CMK (cell line): ENCODE measurements around the gene CDHR3.
"Not testable (repeated sequence)": the region's sequence is repeated elsewhere in the genome, so short reads cannot be mapped to it uniquely, and the experiment has no call there.

ENCODE experiments used
- DNase-seq: peaks from one replicate; pipeline ENCODE4 v3.0.0-alpha.2; 2010; ENCODE audit warnings: low read depth

CDHR3 gene

DNA sequence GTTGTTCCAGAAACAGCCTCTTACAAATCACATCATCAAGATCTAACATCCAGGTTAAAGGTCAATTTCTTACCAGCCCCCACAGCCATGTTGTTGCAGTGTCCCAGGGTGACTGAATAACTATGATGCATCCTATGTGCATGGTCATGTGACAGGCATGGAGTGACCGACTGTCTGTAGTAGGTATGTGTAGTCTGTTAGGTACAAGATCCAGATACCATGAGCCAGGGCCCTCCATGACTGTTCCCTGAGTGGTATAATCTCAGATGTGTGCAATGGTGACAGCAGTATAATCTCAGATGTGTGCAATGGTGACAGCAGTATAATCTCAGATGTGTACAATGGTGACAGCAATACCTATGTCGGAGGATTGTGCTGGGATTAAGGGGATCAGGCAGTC is 8.8 kb downstream of the CDHR3 start:
- no peak for DNase-seq

DNA sequence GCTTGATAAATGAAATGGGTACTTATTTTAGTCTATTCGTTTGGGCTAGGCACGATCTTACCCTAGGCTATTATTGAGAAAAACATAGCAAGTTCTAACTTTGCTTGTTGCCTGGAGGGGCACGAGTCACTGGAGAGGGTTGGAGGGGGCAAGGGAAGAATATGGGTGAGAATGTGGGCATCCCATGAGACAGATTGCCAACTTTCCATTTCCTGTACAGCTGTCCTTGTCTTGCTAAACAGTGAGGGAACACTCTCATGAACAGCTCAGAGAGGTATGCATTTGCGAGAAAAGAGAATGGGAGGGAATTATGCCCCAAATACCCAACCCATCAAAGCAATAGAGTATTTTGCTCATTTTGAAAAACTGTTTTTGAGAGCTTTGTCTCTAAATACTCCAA is 9.2 kb downstream of the CDHR3 start:
- DNase-seq: no peak

DNA sequence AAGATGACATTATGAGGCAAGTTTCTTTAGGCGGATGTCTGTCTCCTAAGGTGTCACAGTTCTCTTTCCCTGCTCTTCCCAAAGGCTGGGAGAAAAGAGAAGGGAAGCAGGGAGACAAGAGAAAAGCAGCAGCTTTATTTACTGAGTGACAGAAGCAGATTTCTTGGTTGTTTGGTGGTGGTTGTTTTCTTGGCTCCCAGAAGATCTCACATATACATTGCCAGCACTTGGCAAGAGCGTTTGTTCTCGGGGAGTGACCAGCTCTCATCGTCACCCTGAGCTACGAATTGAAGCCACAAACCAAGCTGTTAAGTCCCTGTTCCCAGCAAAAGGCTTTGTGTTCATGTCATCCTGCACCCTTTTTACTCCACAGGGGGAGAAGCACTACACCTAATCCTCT is 11.4 kb downstream of the CDHR3 start:
- no peak for DNase-seq

DNA sequence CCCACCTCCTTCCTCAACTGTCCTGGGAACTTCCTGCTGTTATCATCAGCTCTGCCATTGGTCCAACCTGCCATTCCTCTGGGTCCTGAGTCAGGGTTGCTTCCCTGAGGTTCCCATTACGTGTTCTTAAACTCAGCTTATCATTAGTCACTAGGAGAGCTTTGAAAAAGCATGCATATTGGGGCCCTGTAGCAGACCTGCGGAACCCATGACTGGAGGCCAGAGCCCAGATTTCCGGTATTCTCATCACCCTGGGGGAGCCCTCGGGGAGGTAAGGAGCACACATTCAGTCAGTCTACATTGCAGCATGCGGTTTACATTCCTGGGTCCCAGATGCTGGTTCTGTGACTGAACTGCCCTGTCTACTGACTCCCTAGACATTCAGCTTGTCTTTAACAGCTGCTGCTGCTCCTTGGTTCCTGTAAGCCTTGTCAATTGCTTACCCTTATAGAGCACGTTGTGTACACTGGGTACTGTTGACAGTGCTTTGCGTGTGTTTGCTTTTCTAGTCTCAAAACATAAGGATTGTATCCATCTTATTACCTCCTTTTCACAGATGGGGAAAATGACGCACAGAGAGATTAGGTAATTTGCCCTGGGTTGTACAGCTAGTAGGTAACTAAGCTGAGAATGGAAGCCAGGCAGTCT is 12.8 kb downstream of the CDHR3 start:
- no peak for DNase-seq

DNA sequence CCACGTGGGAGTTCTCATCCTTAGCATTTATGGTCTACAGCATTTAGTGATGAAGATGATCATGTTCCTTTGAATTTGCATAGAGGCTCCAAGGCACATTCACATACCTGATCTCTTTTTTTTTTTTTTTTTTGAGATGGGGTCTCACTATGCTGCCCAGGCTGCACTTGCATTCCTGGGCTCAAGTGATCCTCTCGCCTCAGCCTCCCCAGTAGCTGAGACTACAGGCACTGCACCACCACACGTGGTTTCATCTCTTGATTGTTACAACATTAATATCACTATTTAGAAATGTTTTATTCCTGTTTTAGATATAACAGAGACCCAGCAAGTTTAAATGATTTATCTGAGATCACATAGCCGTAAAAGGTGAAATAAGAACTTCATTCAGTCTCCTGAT is 13.8 kb downstream of the CDHR3 start:
- no peak for DNase-seq

DNA sequence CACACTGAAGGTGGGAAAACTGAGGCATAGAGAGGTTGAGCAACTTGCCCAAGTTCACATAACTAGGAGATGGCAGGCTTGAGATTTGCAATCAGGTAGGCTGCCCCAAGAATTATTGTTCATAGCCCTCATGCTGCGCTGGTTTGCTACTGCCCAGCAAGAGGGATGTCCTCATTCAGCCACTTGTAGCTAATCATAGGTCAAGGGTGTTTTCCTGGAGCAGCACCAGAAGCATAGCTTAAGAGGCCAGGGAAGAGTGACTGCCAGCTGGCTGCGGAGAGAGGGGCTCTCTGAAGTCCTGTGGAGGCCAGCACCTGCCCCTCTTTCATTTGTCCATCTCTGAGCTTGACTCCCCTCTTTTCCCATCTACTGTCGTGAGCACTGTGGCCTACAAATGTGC is 15.0 kb downstream of the CDHR3 start:
- no peak for DNase-seq

DNA sequence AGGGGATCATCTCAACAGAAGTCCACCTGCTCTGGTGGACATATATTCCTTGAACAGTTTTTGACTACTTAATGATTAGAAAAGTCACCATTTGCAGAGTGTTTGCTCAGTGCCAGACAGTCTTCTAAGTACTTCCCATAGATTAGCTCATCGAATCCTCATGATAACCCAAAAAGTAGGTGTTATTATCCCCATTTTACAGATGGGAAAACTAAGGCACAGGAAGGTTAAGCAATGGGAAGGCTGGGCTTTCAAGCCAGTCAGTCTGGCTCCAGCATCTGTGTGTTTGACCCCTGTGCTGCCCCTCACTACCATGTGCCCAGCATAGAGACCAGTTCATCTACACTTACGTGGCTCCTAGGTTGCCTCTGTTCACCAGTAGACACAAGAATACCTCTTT is 15.9 kb downstream of the CDHR3 start:
- DNase-seq: no peak

DNA sequence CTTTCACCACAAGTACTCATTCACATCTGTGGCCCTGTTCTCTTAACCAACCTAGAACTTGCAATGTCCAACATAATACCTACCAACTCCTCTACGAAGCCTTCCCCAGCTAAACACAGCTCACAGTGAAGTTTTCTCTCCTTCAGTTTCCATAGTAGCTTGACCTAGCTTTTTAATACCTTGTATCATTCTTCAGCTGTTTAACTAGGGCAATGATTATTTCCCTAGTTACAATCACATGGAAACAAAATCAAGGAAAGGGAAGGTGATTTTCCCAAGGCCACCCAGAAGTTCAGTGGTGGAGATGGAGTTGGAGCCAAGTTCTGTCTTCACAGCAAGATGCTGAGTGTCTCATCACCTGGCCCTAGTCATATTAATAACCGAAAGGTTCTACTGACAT is 16.3 kb downstream of the CDHR3 start:
- DNase-seq: no peak

DNA sequence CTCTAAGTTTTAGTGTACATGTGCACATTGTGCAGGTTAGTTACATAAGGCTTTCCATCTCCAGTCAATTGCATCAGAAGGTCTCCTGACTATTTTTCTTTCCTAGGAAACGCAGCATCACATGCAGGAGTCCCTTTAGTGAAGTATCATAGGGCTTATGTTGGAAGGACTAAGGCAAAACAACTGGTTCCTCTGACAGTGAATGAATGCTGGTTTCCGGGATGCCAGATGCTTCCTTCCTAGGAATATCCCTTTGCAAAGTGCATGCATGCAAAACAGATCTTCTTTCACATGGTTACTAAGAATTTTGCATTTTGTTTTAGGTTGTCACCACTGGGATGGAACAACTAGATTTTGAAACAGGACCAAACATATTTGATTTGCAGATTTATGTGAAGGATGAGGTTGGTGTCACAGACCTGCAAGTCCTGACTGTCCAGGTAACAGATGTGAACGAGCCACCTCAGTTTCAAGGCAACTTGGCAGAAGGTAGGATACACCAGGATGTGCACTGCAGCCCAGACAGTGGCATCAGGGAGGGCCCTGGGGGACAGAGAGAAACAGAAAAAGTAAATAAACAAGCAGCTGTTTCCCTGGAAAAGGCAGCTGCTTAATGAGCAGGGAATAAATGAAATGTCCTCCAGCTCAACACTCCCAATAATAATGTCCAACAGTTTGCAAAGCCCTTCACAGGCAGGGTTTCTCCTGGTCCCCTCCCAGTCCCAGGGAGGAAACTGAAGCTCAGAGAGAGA is 17.8 kb downstream of the CDHR3 start:
- DNase-seq: no peak

DNA sequence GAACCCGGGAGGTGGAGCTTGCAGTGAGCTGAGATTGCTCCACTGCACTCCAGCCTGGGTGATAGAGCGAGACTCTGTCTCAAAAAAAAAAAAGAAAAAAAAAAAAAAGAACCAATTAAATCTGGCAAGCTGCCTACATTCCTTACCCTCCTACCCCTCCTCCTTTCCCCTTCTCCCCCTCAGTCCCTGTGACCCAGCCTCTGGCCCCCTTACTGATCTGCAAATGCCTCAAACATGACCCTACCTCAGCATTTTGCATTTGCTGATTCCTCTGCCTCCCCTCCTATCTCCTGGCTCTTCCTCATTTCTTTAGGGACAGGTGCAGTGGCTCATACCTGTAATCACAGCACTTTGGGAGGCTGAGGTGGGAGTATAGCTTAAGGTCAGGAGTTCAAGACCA is 19.3 kb downstream of the CDHR3 start:
- no peak for DNase-seq

DNA sequence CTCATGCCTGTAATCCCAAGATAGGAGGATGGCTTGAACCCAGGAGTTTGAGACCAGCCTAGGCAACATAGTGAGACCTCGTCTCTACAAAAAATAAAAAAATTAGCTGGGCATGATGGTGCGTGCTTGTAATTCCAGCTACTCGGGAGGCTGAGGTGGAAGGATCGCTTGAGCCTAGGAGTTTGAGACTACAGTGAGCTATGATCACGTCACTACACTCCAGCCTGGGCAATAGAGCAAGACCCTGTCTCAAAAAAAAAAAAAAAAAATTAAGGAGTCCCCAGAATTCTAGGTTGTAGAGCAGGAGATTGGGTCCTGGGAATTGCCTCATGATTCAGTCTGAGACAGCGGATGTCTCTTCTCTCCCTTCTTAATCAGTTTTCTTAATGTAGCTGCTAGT is 21.7 kb downstream of the CDHR3 start:
- DNase-seq: not testable (repeated sequence)

DNA sequence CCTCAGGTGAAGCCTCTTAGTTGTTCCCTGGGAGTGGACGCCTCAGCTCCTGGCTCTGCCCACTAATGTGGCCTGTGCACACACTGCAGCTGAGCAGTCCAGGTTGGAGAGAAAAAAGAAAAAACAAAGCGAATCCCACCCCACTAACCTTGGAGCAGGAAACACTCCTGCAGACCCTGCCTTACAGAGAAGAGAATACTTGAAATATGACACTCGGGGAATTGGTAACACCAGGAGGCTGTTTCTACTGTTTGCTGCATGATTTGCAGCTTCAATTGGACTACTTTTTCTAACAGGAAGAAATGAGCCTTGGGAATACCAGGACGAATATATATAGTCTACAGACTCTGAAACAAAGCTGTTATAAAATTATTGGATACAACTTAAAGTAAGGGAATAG is 22.2 kb downstream of the CDHR3 start:
- DNase-seq: no peak

DNA sequence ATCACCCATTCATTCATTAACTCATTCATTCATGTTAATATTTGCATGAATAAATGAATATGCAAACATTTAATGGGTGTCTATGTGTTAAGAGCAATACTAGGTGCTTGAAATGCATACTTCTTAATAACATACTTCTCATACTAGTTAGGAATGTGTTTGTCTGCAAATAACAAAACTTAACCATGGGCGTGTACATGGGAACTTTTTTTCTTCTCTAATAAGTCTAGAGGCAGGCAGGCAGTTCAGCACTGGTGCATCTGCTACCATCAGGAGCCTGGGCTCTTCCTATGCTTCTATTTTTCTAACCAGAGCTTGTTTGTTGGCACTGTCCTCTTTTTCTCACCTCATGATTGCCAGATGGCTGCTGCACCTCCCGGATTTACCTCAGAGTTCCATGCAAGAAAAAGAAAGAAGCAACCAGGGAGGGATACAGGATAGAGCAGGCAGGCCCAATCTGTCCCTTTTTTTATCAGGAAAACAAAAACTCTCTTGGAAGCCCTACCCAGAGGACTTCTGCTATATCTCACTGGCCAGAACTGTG is 22.7 kb downstream of the CDHR3 start:
- DNase-seq: no peak

DNA sequence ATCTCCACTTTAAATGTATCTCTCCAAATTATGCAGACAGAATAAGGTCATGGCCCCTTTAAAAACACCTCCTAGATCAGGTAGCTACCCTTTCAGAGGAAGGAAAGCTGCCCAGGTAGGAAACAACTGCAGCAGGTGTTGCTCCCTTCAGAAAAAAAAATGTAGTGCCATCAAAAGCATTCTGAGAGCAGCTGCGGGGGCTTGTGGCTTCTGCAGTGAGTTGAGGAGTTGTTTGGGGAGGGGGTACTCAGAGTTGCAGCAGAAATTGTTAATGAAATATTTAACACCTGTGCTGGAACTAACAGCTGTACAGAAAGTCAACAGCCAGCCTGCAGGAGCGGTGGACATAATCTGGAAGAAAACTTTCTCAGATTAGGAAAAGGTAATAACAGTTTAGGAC is 24.0 kb downstream of the CDHR3 start:
- DNase-seq: no peak

DNA sequence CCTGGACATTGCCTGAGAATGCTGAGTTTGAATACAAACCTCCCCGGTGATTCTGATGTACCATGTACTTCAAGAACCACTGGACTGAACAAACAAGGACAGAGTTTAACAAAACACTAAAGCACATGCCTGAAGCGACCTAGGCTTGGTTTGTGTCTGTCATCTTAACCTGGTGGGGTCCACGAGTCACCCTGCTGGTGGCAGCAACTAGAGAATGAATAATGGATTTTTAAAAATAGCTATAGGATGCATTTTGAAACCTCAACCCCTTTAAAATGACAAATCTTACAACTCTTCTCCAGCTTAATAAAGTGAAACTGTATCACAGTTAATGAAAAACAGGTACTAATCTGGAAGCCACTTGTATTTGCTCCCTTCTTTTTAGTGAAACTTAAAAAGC is 25.2 kb downstream of the CDHR3 start:
- no peak for DNase-seq

DNA sequence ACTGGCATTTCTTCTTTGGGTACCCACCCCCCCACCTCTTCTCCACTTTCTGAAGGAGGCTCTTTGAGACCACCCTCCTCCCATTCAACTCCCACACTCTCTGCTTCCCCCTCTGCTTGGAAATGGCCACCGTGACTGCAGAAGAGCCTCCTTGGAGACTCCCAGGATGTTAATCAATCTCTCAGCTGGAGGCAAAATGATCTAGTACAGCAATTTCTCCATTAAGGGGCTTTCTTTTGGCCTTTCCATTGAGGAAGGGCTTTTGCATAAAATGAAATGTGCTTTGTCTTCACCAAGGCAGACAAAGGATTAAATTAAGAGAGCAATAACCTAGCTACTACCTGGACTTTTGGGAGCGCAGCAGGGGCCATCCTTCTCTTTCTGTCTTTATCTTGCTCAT is 26.1 kb downstream of the CDHR3 start:
- DNase-seq: no peak

DNA sequence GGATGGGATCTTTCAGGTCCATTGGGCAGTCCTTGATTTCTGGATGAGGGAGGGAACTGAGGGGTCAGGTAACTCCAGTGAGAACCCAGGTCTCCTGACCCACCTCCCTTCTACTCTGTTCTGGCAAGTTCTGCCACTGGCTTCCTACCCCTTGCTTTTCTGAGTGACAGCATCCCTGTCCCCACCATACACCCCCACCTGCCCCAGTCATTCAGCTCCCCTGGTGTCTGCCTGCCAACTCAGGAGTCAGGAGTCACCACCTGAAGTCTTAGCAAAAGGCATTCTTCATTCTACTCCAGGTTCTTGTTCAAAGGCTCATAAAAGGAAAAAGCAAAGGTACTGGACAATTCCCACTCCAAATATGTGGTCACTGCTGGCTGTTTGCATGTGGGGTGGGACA is 26.6 kb downstream of the CDHR3 start:
- DNase-seq: no peak

DNA sequence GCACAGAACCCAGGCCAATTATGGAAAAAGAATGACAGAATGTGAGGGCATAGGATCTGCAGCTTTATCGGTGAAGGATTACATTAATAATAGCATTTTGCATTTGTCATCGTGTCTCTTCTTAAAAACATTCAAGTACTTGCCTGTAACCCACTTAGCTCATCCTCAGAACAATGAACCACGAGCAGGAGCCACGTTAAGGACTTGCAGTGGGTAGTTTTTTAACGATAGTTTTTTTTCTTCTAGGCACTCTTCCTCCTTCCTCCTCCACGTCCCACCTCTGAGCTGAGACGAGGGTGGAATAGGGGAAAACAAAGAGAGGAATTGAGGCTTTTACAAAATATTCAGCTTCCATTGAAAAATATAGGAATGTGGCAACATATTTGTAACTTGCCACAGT is 27.1 kb downstream of the CDHR3 start:
- DNase-seq: no peak

DNA sequence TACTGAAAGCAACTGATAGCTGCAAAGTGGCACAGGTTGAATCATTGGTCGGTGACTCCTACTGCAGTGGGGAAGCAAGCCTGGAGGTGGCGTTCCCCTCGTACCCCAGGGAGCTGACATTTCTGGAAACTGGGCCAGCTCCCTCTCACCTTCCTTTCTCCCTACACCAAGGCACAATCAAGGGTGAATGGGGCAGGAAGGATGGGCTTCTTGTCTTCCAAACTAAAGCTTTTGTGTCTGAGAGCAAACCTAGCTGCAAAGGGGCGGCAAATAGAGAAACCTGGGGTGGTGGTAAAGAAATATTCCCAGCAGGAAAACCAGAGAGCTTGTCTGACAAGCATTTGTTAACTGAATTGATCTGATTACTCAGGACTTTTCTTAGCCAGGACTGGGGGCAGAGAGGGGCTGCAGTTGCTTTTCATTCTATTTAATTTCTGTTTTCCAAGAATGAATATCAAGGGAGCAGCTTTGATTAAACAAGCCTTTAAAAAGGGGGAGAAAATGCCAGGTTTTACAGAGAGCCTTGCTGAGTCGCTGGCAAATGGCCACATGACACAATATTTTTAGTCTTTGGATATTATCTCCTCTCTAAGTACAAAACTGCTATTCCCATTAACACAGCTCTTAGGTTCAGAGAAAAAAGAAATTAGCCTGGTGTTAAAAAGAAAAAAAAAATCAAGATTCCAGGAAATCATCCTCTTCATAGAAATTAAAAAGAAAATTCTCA is 27.8 kb downstream of the CDHR3 start:
- no peak for DNase-seq

DNA sequence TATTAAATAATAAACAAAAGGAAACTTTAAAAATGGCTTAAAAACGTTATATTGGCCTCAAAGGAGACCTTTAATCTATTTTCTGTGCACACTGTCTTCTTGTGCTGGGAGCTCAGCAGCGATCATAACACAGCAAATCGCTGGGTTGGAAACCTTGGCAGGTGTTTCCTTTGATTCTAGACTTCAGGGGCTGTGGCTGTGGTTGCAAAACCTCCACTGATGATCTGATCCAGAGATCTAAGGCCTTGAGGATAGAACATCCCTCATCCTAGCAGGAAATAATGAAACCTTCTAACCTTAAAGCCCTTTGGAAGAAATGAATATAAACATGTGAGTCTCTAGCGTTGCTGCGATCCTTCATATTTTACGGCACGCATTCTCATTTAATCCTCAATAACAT is 29.8 kb downstream of the CDHR3 start:
- no peak for DNase-seq

DNA sequence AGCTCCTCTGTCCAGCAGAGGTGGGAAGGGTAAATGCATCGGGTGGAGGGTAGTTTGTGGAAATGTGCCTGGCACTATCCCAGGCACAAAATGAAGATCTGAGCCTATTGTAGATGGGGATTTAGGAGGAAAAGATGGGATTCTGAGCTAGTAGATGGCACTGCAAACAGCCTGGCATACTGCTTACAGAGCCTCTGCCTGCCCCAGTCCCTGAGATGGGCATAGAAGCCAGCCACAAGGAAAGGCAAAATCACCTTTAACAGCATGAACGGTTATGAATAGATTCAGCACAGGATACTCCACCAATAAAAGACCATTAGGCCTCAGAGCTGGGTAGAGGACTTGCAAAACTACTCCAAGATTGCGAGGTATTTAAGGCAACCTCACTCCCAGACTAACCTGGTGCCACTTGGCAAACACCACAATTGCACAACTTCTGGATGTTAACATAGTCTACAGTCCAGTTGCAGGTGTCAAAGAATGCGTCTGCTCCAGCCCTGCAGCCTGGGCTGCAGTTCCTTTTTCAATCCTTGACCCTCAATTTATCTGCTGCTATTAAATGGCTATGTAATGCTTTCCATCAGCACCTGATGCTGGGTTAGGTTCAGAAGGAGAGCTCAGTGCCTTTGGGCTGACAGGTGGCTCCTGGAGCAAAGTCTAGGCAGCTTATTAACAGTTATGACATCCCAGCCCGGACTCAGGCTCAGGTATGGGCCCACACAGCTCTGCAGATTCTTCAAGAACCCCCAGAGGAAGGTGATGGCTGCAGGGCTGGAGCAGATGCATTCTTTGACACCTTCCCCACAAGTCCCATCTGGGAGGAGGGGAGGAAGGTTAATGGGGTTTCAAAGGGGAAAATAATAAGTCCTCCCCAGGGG is 34.0 kb downstream of the CDHR3 start:
- DNase-seq: no peak

DNA sequence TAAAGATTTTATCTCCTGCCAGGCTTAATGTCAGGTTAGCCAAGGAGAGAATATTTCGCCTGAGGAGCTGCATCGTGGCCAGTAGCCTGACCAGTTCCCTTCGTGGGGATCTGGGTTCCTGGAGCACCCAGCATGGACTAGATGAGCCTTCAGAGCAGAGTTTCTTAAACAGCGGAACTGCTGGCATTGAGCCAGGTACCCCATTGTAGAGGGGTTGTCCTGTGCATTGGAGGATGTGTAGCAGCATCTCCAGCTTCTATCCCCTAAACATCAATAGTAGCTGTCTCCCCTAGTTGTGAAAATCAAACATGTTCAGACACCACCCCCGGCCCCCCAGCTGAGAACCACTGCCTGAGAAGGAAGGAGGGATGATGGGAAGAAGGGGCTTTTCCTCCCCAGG is 36.2 kb downstream of the CDHR3 start:
- DNase-seq: no peak
